ENCODE results near the gene SEMA3E. TPM values are rescaled to one million over a fixed set of nuclear protein-coding genes. Genes with fewer than 3 reads are reported as not detected.
"Not testable (repeated sequence)": the region's sequence is repeated elsewhere in the genome, so short reads cannot be mapped to it uniquely, and the experiment has no call there.

Gene SEMA3E
- total RNA-seq, 1 donor from 2014 or later: 4.6 TPM

DNA sequence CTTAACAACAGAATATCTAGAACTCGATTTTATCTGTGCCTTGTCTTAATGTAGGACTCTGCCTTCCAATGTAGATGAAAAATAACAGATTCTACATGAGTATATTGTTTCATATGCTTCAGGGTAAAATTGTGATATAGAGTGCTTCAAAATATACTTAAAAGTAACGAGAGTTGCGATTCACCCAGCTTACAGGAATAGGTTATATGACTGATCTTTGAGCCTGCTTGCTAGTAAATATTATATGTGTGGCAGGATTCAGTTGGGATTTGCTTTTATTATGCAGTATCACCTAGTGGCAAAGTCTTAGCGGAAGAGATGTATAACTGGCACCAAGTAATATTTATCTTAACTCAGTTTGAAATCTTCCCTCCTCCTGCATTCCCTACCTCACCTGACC lies 183.3 kb downstream of the SEMA3E start:
- Histone ChIP-seq H3K9me3 (ENCODE audit: insufficient read depth, low read depth, low read length) (no peaks in the 10 kb centered on the region), H3K4me3 (ENCODE audit: insufficient read depth, low read depth, low read length) (no peak overlapping the region), H2AFZ (ENCODE audit: low read depth, low read length) (no peak overlapping the region), H3K27ac (ENCODE audit: low read depth, low read length) (no peak overlapping the region), H3K9ac (ENCODE audit: low read length) (no peak overlapping the region), H3K36me3 (ENCODE audit: insufficient read depth, low read length) (no peaks in the 10 kb centered on the region), H3K79me2 (ENCODE audit: insufficient read depth, low read length) (no peaks in the 10 kb centered on the region), H3K27me3 (ENCODE audit: insufficient read depth, low read length) (no peaks in the 10 kb centered on the region), H3K4me2 (ENCODE audit: low read length) (no peak overlapping the region), H4K20me1 (ENCODE audit: insufficient read depth, low read length) (no peaks in the 10 kb centered on the region), H3K4me1 (ENCODE audit: insufficient read depth, low read length) (peaks cover 14% of the 10 kb centered on the region)
- Mint-ChIP-seq H3K27me3 (ENCODE audit: low read depth, unreplicated experiment) (peaks cover 4% of the 10 kb centered on the region), H3K4me1 (ENCODE audit: low read depth, unreplicated experiment) (peaks cover 18% of the 10 kb centered on the region), H3K36me3 (ENCODE audit: low read depth, unreplicated experiment) (no peaks in the 10 kb centered on the region), H3K9me3 (ENCODE audit: unreplicated experiment) (peaks cover 2% of the 10 kb centered on the region), H3K27ac (ENCODE audit: unreplicated experiment) (no peak overlapping the region), H3K4me3 (ENCODE audit: unreplicated experiment) (no peak overlapping the region)
- DNase-seq (ENCODE audit: low read depth) (no peak), FAIRE-seq (no peak)
- TF ChIP-seq, protein P1, sequence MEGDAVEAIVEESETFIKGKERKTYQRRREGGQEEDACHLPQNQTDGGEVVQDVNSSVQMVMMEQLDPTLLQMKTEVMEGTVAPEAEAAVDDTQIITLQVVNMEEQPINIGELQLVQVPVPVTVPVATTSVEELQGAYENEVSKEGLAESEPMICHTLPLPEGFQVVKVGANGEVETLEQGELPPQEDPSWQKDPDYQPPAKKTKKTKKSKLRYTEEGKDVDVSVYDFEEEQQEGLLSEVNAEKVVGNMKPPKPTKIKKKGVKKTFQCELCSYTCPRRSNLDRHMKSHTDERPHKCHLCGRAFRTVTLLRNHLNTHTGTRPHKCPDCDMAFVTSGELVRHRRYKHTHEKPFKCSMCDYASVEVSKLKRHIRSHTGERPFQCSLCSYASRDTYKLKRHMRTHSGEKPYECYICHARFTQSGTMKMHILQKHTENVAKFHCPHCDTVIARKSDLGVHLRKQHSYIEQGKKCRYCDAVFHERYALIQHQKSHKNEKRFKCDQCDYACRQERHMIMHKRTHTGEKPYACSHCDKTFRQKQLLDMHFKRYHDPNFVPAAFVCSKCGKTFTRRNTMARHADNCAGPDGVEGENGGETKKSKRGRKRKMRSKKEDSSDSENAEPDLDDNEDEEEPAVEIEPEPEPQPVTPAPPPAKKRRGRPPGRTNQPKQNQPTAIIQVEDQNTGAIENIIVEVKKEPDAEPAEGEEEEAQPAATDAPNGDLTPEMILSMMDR (IDR thresholded peaks at IDR 0.05; ENCODE audit: insufficient read depth, low read depth, low read length): no peak
- no peak for TF ChIP-seq EZH2 (IDR thresholded peaks at IDR 0.05; ENCODE audit: insufficient read depth, low read length)

DNA sequence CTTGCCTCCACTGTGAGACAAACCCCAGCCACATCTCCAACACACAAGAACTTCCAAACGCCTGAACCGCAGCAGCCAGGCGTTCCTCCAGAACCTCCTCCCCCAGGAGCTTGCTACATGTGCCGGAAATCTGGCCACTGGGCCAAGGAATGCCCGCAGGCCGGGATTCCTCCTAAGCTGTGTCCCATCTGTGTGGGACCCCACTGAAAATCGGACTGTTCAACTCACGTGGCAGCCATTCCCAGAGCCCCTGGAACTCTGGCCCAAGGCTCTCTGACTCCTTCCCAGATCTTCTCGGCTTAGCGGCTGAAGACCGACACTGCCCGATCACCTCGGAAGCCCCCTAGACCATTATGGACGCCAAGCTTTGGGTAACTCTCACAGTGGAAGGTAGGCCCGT lies 187.1 kb downstream of the SEMA3E start:
- not testable (repeated sequence) for H3K9me3 Mint-ChIP-seq (ENCODE audit: unreplicated experiment); H3K9me3 ChIP-seq (ENCODE audit: insufficient read depth, low read depth, low read length); H3K36me3 Mint-ChIP-seq (ENCODE audit: low read depth, unreplicated experiment); H3K4me1 ChIP-seq (ENCODE audit: insufficient read depth, low read length); H3K4me3 ChIP-seq (ENCODE audit: insufficient read depth, low read depth, low read length); DNase-seq (ENCODE audit: low read depth); H3K9ac ChIP-seq (ENCODE audit: low read length); H4K20me1 ChIP-seq (ENCODE audit: insufficient read depth, low read length); H3K27me3 ChIP-seq (ENCODE audit: insufficient read depth, low read length); H3K4me3 Mint-ChIP-seq (ENCODE audit: unreplicated experiment); H3K79me2 ChIP-seq (ENCODE audit: insufficient read depth, low read length); H3K27me3 Mint-ChIP-seq (ENCODE audit: low read depth, unreplicated experiment); H3K27ac ChIP-seq (ENCODE audit: low read depth, low read length); FAIRE-seq; H2AFZ ChIP-seq (ENCODE audit: low read depth, low read length); H3K4me2 ChIP-seq (ENCODE audit: low read length); H3K36me3 ChIP-seq (ENCODE audit: insufficient read depth, low read length)
- H3K4me1 Mint-ChIP-seq (ENCODE audit: low read depth, unreplicated experiment): peaks cover 24% of the 10 kb centered on the region
- H3K27ac Mint-ChIP-seq (ENCODE audit: unreplicated experiment): peak overlapping the region; percentile 73

DNA sequence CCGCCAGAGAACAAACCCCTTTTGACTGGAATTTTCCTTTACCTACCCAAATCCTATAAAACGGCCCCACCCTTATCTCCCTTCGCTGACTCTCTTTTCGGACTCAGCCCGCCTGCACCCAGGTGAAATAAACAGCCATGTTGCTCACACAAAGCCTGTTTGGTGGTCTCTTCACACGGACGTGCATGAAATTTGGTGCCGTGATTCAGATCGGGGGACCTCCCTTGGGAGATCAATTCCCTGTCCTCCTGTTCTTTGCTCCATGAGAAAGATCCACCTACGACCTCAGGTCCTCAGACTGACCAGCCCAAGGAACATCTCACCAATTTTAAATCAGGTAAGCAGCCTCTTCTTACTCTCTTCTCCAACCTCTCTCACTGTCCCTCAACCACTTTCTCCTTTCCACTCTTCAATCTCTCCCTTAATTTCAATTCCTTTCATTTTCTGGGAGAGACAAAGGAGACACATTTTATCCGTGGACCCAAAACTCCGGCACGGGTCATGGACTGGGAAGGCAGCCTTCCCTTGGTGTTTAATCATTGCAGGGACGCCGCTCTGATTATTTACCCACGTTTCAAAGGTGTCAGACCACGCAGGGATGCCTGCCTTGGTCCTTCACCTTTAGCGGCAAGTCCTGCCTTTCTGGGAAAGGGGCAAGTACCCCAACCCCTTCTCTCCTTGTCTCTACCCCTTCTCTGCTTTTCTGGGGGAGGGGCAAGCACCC lies 188.8 kb downstream of the SEMA3E start:
- H3K9me3 Mint-ChIP-seq (ENCODE audit: unreplicated experiment); H3K27ac ChIP-seq (ENCODE audit: low read depth, low read length); H3K9ac ChIP-seq (ENCODE audit: low read length); H3K79me2 ChIP-seq (ENCODE audit: insufficient read depth, low read length); H3K27me3 Mint-ChIP-seq (ENCODE audit: low read depth, unreplicated experiment); H3K4me3 ChIP-seq (ENCODE audit: insufficient read depth, low read depth, low read length); H3K36me3 Mint-ChIP-seq (ENCODE audit: low read depth, unreplicated experiment); H3K9me3 ChIP-seq (ENCODE audit: insufficient read depth, low read depth, low read length); FAIRE-seq; H4K20me1 ChIP-seq (ENCODE audit: insufficient read depth, low read length); H2AFZ ChIP-seq (ENCODE audit: low read depth, low read length); H3K4me2 ChIP-seq (ENCODE audit: low read length); DNase-seq (ENCODE audit: low read depth); H3K4me1 ChIP-seq (ENCODE audit: insufficient read depth, low read length); H3K27me3 ChIP-seq (ENCODE audit: insufficient read depth, low read length); H3K36me3 ChIP-seq (ENCODE audit: insufficient read depth, low read length): not testable (repeated sequence)
- H3K4me3 Mint-ChIP-seq (ENCODE audit: unreplicated experiment): peak overlapping the region; percentile 73
- H3K4me1 Mint-ChIP-seq (ENCODE audit: low read depth, unreplicated experiment): peaks cover 24% of the 10 kb centered on the region
- peak overlapping the region; percentile 85 for H3K27ac Mint-ChIP-seq (ENCODE audit: unreplicated experiment)

DNA sequence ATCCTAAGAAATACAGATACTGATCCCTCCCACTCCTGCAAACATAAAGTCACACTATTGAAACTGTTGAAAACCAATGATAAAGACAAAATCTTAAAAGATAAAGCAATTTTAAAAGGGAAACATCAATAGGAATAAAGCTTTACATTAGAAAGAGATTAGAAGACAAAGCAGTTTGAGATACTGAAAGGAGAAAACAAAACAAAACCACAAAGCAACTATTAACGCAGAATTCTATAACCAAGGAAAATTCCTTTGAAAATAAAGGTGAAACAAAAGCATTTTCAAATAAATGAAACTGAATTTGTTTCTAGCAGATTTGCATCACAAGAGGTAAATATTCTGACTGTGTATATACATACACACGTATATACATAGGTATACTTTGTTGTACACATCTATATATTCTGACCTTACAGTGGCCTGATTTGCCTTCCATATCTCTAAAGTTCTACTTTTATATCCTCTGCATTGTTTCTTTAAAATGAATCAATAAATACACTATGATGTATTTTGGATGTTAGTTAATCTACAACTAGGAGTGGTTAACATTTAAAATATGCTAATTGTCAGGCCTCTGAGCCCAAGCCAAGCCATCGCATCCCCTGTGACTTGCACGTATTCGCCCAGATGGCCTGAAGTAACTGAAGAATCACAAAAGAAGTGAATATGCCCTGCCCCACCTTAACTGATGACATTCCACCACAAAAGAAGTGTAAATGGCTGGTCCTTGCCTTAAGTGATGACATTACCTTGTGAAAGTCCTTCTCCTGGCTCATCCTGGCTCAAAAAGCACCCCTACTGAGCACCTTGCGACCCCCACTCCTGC lies 189.6 kb downstream of the SEMA3E start:
- H3K4me3 ChIP-seq (ENCODE audit: insufficient read depth, low read depth, low read length); FAIRE-seq; H3K4me1 ChIP-seq (ENCODE audit: insufficient read depth, low read length); H2AFZ ChIP-seq (ENCODE audit: low read depth, low read length); H3K9me3 Mint-ChIP-seq (ENCODE audit: unreplicated experiment); H3K36me3 ChIP-seq (ENCODE audit: insufficient read depth, low read length); H3K27ac ChIP-seq (ENCODE audit: low read depth, low read length); H3K79me2 ChIP-seq (ENCODE audit: insufficient read depth, low read length); H3K27me3 ChIP-seq (ENCODE audit: insufficient read depth, low read length); H3K27me3 Mint-ChIP-seq (ENCODE audit: low read depth, unreplicated experiment); H3K9ac ChIP-seq (ENCODE audit: low read length); H3K9me3 ChIP-seq (ENCODE audit: insufficient read depth, low read depth, low read length); H4K20me1 ChIP-seq (ENCODE audit: insufficient read depth, low read length); DNase-seq (ENCODE audit: low read depth); H3K36me3 Mint-ChIP-seq (ENCODE audit: low read depth, unreplicated experiment); H3K4me2 ChIP-seq (ENCODE audit: low read length): not testable (repeated sequence)
- H3K27ac Mint-ChIP-seq (ENCODE audit: unreplicated experiment): peak overlapping the region; percentile 85
- peak overlapping the region; percentile 73 for H3K4me3 Mint-ChIP-seq (ENCODE audit: unreplicated experiment)
- H3K4me1 Mint-ChIP-seq (ENCODE audit: low read depth, unreplicated experiment): peaks cover 24% of the 10 kb centered on the region

Data from astrocyte (in vitro differentiated cells and primary cell).